ENCODE data around the gene SSTR3.

The SSTR3 gene

GRCh38 chr22:37241351-37242142, 29.3 kb upstream of the SSTR3 start:
- H2BK15ac ChIP-seq (ENCODE audit: low read length), result peak overlapping the region; percentile 7
- H3K9ac ChIP-seq (ENCODE audit: low read depth, low read length, poor library complexity), result peak overlapping the region; percentile 46
- H3K79me1 ChIP-seq (ENCODE audit: low read depth, low read length), result no peaks in the 10 kb centered on the region
- H3K4me3 ChIP-seq (ENCODE audit: low read length in 2 of 2), result no peak overlapping the region
- H3K18ac ChIP-seq (ENCODE audit: low read length), result peak overlapping the region; percentile 68
- no peak overlapping the region for H3K4ac ChIP-seq (ENCODE audit: low read length)
- peak overlapping the region; percentile 94 for H3K14ac ChIP-seq (ENCODE audit: low read length)
- H4K8ac ChIP-seq (ENCODE audit: low read depth, low read length), result no peak overlapping the region
- H3K4me1 ChIP-seq (ENCODE audit: control insufficient read depth in 2 of 2, insufficient read depth in 1 of 2, low read depth in 1 of 2, low read length in 2 of 2), result peaks cover 9 to 10% of the 10 kb centered on the region in 2 donors
- no peak overlapping the region for H3K27ac ChIP-seq (replicated peaks; ENCODE audit: low read length)
- peak overlapping the region; percentile 26 for H2AFZ ChIP-seq (ENCODE audit: low read length)
- H2BK12ac ChIP-seq (ENCODE audit: low read length), result no peak overlapping the region
- DNase-seq (ENCODE audit: low spot score), result no peak
- WGBS, 2 donors (ENCODE audit: extremely low coverage in 2 of 2, insufficient read length in 2 of 2, insufficient replicate concordance in 1 of 2), result no CpG with 5 or more reads among the region's 19 CpGs
- H2BK120ac ChIP-seq (ENCODE audit: low read depth, low read length), result no peak overlapping the region
- peak overlapping the region; percentile 67 for H2AK5ac ChIP-seq (ENCODE audit: low read depth, low read length)
- H3K27me3 ChIP-seq (ENCODE audit: control insufficient read depth in 3 of 3, insufficient read depth in 3 of 3, low read depth in 1 of 3, low read length in 3 of 3), result peaks cover 0 to 22% (median 0%) of the 10 kb centered on the region in 3 experiments
- H4K91ac ChIP-seq (ENCODE audit: low read depth, low read length, poor library complexity), result no peak overlapping the region
- H3K9me3 ChIP-seq (replicated peaks in 1 of 2; ENCODE audit: control insufficient read depth in 2 of 2, insufficient read depth in 1 of 2, low read depth in 1 of 2, low read length in 2 of 2), result no peaks in the 10 kb centered on the region
- H3K36me3 ChIP-seq (replicated peaks in 1 of 2; ENCODE audit: control insufficient read depth in 2 of 2, insufficient read depth in 2 of 2, low read length in 2 of 2), result no peaks in the 10 kb centered on the region
- no peak overlapping the region for H2BK5ac ChIP-seq (ENCODE audit: low read length)
- peak overlapping the region; percentile 51 for H3K23ac ChIP-seq (ENCODE audit: low read depth, low read length, poor library complexity)
- H3K4me2 ChIP-seq (ENCODE audit: insufficient read depth, low read length, poor library complexity, severe bottlenecking), result no peak overlapping the region

DNA sequence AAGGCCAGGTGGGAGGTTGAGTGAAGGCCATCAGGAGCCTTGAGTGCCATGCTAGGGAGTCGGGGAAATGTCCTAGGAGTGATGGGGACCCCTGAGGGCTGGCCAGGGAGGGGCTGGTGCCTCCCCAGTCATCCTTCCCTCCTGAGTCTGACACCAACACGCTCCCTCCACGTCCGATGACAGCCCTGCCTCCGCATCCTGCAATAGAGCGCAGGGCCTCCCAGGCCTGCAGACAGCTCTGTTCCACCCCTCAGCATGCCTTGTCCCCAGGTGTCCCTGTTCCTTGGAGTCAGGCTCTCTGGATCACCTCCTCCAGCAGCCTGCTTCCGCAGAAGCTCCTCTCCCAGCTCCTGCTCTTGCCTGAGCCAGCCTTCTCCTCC, 28.7 kb upstream of the SSTR3 start:
- Histone ChIP-seq H4K8ac (ENCODE audit: low read depth, low read length) (no peak overlapping the region), H3K4me1 (ENCODE audit: control insufficient read depth in 2 of 2, insufficient read depth in 1 of 2, low read depth in 1 of 2, low read length in 2 of 2) (peaks cover 9 to 10% of the 10 kb centered on the region in 2 donors), H3K27me3 (ENCODE audit: control insufficient read depth in 3 of 3, insufficient read depth in 3 of 3, low read depth in 1 of 3, low read length in 3 of 3) (peaks cover 0 to 22% (median 0%) of the 10 kb centered on the region in 3 experiments), H3K4me2 (ENCODE audit: insufficient read depth, low read length, poor library complexity, severe bottlenecking) (no peak overlapping the region), H2AK5ac (ENCODE audit: low read depth, low read length) (peak overlapping the region; percentile 67), H3K4me3 (ENCODE audit: low read length in 2 of 2) (no peak overlapping the region), H3K4ac (ENCODE audit: low read length) (no peak overlapping the region), H2BK12ac (ENCODE audit: low read length) (no peak overlapping the region), H3K9me3 (replicated peaks in 1 of 2; ENCODE audit: control insufficient read depth in 2 of 2, insufficient read depth in 1 of 2, low read depth in 1 of 2, low read length in 2 of 2) (no peaks in the 10 kb centered on the region), H3K9ac (ENCODE audit: low read depth, low read length, poor library complexity) (peak overlapping the region; percentile 46), H2BK5ac (ENCODE audit: low read length) (no peak overlapping the region), H3K36me3 (replicated peaks in 1 of 2; ENCODE audit: control insufficient read depth in 2 of 2, insufficient read depth in 2 of 2, low read length in 2 of 2) (no peaks in the 10 kb centered on the region), H3K14ac (ENCODE audit: low read length) (peak overlapping the region; percentile 94), H2BK120ac (ENCODE audit: low read depth, low read length) (no peak overlapping the region), H4K91ac (ENCODE audit: low read depth, low read length, poor library complexity) (no peak overlapping the region), H3K27ac (replicated peaks; ENCODE audit: low read length) (no peak overlapping the region), H3K23ac (ENCODE audit: low read depth, low read length, poor library complexity) (no peak overlapping the region), H2BK15ac (ENCODE audit: low read length) (peak overlapping the region; percentile 7), H3K18ac (ENCODE audit: low read length) (peak overlapping the region; percentile 68), H2AFZ (ENCODE audit: low read length) (peak overlapping the region; percentile 26), H3K79me1 (ENCODE audit: low read depth, low read length) (no peaks in the 10 kb centered on the region)
- no peak for DNase-seq (ENCODE audit: low spot score)
- WGBS, 2 donors (ENCODE audit: extremely low coverage in 2 of 2, insufficient read length in 2 of 2, insufficient replicate concordance in 1 of 2), result no CpG with 5 or more reads among the region's 7 CpGs

DNA sequence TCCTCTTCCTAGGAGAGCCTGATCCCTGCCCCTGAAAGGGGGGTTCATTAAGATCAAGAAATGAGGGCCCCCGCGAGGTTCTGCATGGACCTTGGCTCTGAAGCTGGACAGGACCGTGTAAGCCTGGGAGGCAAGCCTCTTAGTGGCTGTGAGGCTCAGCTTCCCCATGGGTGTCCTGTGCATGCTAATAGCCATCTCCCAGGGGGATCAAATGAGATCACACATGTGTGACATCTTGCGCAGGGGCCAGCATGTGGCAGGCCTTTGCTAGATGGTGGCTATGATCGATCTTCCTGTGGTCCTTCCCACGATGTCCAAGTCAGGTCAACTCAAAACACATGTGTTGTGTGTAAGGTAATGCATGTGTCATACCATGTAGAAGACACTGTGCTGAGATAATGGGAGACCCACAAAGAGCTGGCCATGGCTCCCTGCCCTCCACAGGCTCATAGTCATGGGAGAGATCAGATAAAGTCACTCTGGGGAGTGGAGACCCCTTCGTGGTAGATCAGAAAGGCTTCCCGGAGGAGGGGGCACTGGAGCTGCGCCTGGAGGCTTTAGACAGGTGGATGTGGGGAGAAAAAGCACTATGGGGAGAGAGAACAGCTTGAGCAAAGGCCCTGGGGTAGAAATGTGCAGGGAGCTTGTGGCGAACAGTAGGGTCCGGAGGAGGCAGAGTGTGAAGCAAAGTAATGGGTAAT, 28.1 kb upstream of the SSTR3 start:
- Histone ChIP-seq H3K18ac (ENCODE audit: low read length) (no peak overlapping the region), H3K4ac (ENCODE audit: low read length) (no peak overlapping the region), H4K8ac (ENCODE audit: low read depth, low read length) (no peak overlapping the region), H2BK12ac (ENCODE audit: low read length) (no peak overlapping the region), H2AK5ac (ENCODE audit: low read depth, low read length) (peak overlapping the region; percentile 32), H2BK120ac (ENCODE audit: low read depth, low read length) (no peak overlapping the region), H4K91ac (ENCODE audit: low read depth, low read length, poor library complexity) (no peak overlapping the region), H3K14ac (ENCODE audit: low read length) (no peak overlapping the region), H3K9me3 (replicated peaks in 1 of 2; ENCODE audit: control insufficient read depth in 2 of 2, insufficient read depth in 1 of 2, low read depth in 1 of 2, low read length in 2 of 2) (no peaks in the 10 kb centered on the region), H3K27me3 (ENCODE audit: control insufficient read depth in 3 of 3, insufficient read depth in 3 of 3, low read depth in 1 of 3, low read length in 3 of 3) (peaks cover 0 to 22% (median 0%) of the 10 kb centered on the region in 3 experiments), H3K4me1 (ENCODE audit: control insufficient read depth in 2 of 2, insufficient read depth in 1 of 2, low read depth in 1 of 2, low read length in 2 of 2) (peaks cover 9 to 10% of the 10 kb centered on the region in 2 donors), H3K9ac (ENCODE audit: low read depth, low read length, poor library complexity) (no peak overlapping the region), H3K27ac (replicated peaks; ENCODE audit: low read length) (no peak overlapping the region), H2BK5ac (ENCODE audit: low read length) (no peak overlapping the region), H3K4me3 (ENCODE audit: low read length in 2 of 2) (no peak overlapping the region), H3K36me3 (replicated peaks in 1 of 2; ENCODE audit: control insufficient read depth in 2 of 2, insufficient read depth in 2 of 2, low read length in 2 of 2) (no peaks in the 10 kb centered on the region), H3K23ac (ENCODE audit: low read depth, low read length, poor library complexity) (no peak overlapping the region), H2BK15ac (ENCODE audit: low read length) (no peak overlapping the region), H2AFZ (ENCODE audit: low read length) (no peak overlapping the region), H3K79me1 (ENCODE audit: low read depth, low read length) (no peaks in the 10 kb centered on the region), H3K4me2 (ENCODE audit: insufficient read depth, low read length, poor library complexity, severe bottlenecking) (no peak overlapping the region)
- no peak for DNase-seq (ENCODE audit: low spot score)
- WGBS, 2 donors (ENCODE audit: extremely low coverage in 2 of 2, insufficient read length in 2 of 2, insufficient replicate concordance in 1 of 2), result no CpG with 5 or more reads among the region's 11 CpGs

Data from neuronal stem cell (in vitro differentiated cells).